Progenitor cell of endocrine pancreas (in vitro differentiated cells): Measurements from ENCODE around the gene RNF17. TPM values are rescaled to one million over a fixed set of nuclear protein-coding genes. Genes with fewer than 3 reads are reported as not detected.

ENCODE experiments used
- DNase-seq: peaks from one replicate; pipeline ENCODE4 v3.0.0; 2021; ENCODE audit warnings: low spot score; ENCODE audit not compliant: unreplicated experiment
- H3K27ac Mint-ChIP-seq: 2 replicates; pipeline ENCODE4 v1.8.0; 2021; ENCODE audit warnings: mild to moderate bottlenecking, moderate library complexity, mixed read lengths
- H3K27me3 Mint-ChIP-seq: 2 replicates; pipeline ENCODE4 v1.8.0; 2021; ENCODE audit warnings: mixed read lengths
- H3K36me3 Mint-ChIP-seq: 2 replicates; pipeline ENCODE4 v1.8.0; 2022; ENCODE audit warnings: mixed read lengths; ENCODE audit not compliant: insufficient read depth
- H3K4me1 Mint-ChIP-seq: 2 replicates; pipeline ENCODE4 v1.8.0; 2021; ENCODE audit warnings: low read depth, mixed read lengths
- H3K4me3 Mint-ChIP-seq: 2 replicates; pipeline ENCODE4 v1.8.0; 2021; ENCODE audit warnings: low read depth, mild to moderate bottlenecking, moderate library complexity, mixed read lengths
- H3K9me3 Mint-ChIP-seq: 2 replicates; pipeline ENCODE4 v1.8.0; 2021; ENCODE audit warnings: low read depth, mixed read lengths
- total RNA-seq: library from RNA; stranded (reverse); gene quantifications from 2 replicates; pipeline ENCODE4 v1.2.1, GENCODE V29; 2021
- TF ChIP-seq, protein P1 (sequence below): fragments of 200-600 bp; sonication (generic); IDR thresholded peaks from one replicate; pipeline ENCODE4 v1.5.0; 2021; ENCODE audit warnings: antibody characterized with exemption, mild to moderate bottlenecking; ENCODE audit not compliant: unreplicated experiment

Gene RNF17
- total RNA-seq, 1 donor from 2014 or later, result not detected

DNA sequence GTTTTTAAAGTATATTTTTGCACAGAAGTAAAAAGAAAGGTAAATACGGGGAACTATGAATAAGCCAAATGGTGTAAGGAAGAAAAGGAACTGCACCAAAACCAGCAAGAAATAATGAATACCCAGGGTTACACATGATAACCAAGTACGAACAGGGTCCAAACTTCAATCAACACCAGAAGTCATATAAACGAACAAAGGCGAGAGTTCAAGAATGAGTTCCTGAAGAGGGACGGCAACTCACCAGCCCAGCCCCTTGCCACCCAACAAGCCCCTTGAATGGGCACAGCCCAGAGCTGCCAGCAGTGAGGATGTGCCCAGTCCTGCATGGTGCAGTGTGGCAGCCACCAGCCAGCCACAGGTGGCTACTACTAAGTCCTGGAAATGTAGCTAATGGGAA, 132.1 kb downstream of the RNF17 start:
- Mint-ChIP-seq H3K27me3 (no peaks in the 10 kb centered on the region), H3K4me1 (no peaks in the 10 kb centered on the region), H3K27ac (no peak overlapping the region), H3K36me3 (peaks cover 26% of the 10 kb centered on the region), H3K9me3 (no peaks in the 10 kb centered on the region), H3K4me3 (no peak overlapping the region)
- DNase-seq, result no peak
- TF ChIP-seq, protein P1, sequence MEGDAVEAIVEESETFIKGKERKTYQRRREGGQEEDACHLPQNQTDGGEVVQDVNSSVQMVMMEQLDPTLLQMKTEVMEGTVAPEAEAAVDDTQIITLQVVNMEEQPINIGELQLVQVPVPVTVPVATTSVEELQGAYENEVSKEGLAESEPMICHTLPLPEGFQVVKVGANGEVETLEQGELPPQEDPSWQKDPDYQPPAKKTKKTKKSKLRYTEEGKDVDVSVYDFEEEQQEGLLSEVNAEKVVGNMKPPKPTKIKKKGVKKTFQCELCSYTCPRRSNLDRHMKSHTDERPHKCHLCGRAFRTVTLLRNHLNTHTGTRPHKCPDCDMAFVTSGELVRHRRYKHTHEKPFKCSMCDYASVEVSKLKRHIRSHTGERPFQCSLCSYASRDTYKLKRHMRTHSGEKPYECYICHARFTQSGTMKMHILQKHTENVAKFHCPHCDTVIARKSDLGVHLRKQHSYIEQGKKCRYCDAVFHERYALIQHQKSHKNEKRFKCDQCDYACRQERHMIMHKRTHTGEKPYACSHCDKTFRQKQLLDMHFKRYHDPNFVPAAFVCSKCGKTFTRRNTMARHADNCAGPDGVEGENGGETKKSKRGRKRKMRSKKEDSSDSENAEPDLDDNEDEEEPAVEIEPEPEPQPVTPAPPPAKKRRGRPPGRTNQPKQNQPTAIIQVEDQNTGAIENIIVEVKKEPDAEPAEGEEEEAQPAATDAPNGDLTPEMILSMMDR, result no peak

DNA sequence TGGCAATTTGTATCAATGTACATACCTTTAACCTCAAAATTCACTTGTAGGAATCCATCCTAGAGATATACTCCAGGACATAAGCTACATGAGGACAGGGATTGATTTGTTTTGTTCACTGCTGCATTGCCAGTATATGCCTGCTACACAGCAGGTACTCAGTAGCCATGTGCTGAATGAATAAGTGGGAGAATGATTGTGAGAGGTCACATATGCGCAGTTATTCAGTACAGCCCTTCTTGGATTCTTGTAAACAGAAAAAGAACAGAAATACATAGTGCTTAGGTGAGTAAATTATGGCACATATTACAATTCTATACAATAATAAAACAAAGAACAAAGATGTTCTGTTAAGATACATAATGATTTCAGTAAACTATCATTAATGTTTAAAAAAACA, 133.3 kb downstream of the RNF17 start:
- no peak overlapping the region for H3K27ac Mint-ChIP-seq
- no peak overlapping the region for H3K4me3 Mint-ChIP-seq
- H3K9me3 Mint-ChIP-seq, result no peaks in the 10 kb centered on the region
- no peaks in the 10 kb centered on the region for H3K4me1 Mint-ChIP-seq
- no peak for DNase-seq
- TF ChIP-seq, protein P1, result no peak
- H3K27me3 Mint-ChIP-seq, result no peaks in the 10 kb centered on the region
- peaks cover 22% of the 10 kb centered on the region for H3K36me3 Mint-ChIP-seq

DNA sequence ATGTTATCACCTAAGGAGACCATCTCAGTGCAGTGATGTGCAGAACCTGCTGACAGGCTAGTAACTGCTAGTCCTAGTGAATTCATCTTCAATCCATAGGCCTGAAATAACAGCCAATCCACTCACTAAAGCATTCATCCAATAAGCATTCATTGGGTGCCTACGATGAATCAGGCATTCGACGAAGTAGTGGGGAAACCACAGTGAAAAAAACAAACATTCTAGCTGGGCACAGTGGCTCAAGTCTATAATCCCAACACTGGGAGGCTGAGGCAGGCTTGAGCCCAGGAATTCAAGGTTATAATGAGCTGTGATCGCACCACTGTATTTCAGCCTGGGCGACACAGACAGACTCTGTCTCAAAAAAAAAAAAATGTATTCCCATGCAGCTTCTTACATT, 135.6 kb downstream of the RNF17 start:
- no peak overlapping the region for H3K27ac Mint-ChIP-seq
- H3K9me3 Mint-ChIP-seq, result no peaks in the 10 kb centered on the region

DNA sequence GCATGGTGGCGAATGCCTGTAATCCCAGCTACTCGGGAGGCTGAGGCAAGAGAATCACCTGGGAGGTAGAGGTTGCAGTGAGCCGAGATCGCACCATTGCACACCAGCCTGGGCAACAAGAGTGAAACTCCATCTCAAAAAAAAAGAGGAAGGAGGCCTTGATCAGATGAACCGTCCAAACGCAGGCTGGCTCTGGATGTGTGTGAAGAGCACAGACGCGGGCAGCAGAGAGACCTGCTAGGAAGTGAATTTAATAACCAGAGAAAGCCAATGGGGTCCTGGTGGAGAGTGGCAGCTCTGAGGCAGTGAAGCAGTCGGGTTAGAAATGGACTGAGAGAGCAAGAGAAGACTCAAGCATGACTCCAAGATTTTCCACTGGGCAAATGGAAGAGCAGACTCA, 136.5 kb downstream of the RNF17 start:
- Mint-ChIP-seq H3K27me3 (no peaks in the 10 kb centered on the region), H3K36me3 (peaks cover 18% of the 10 kb centered on the region), H3K4me3 (no peak overlapping the region), H3K4me1 (no peaks in the 10 kb centered on the region), H3K9me3 (no peaks in the 10 kb centered on the region), H3K27ac (no peak overlapping the region)
- DNase-seq, result no peak
- TF ChIP-seq, protein P1, result no peak

More for the DNA sequence above, 135.6 kb downstream of the RNF17 start:
- Mint-ChIP-seq H3K4me1 (no peaks in the 10 kb centered on the region), H3K27me3 (no peaks in the 10 kb centered on the region), H3K4me3 (no peak overlapping the region), H3K36me3 (peaks cover 12% of the 10 kb centered on the region)
- TF ChIP-seq, protein P1, result no peak
- no peak for DNase-seq

DNA sequence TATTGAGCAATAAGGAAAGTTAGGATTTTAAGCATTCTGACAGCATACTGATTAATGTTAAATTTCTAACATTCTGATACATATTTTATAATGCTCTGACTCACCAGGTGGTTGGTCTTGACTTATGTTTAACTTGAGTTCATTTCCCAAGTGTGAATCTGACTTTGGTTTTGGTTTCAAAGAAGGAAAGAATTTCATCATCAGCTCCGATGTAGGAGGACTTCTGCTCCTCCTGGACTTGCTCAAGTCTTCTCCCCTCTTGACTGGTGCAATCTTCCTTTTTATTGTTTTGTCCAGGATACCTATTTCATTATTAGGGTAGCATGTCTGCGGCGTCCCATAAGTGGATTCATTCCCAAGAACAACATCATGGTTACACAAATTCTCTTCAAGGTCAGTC, 141.3 kb downstream of the RNF17 start:
- no peaks in the 10 kb centered on the region for H3K4me1 Mint-ChIP-seq
- peaks cover 22% of the 10 kb centered on the region for H3K36me3 Mint-ChIP-seq
- DNase-seq, result no peak
- H3K27me3 Mint-ChIP-seq, result no peaks in the 10 kb centered on the region
- no peak overlapping the region for H3K27ac Mint-ChIP-seq
- TF ChIP-seq, protein P1, result no peak
- H3K4me3 Mint-ChIP-seq, result no peak overlapping the region
- no peaks in the 10 kb centered on the region for H3K9me3 Mint-ChIP-seq

DNA sequence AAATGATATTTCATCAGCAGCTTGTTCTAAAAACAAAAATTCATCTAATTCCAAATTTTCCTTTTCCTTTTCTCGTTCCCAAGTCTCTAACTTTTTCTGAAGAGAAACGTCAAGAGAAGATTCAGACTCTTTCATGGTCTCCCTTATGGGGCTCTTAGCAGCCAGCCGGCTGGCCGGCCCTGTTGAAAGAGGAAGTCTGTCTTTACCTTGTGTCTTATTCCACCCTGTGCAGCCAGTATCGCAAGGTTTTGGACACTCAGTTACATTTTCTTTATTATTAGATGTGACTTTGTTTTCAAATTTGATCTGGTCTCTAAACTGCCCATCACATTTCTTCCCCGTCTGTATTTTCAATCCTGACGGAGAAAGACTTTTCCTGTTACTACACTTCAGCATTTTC, 142.3 kb downstream of the RNF17 start:
- Mint-ChIP-seq H3K9me3 (no peaks in the 10 kb centered on the region), H3K36me3 (peaks cover 26% of the 10 kb centered on the region), H3K4me1 (no peaks in the 10 kb centered on the region), H3K27ac (no peak overlapping the region), H3K27me3 (no peaks in the 10 kb centered on the region), H3K4me3 (no peak overlapping the region)
- DNase-seq, result no peak
- TF ChIP-seq, protein P1, result no peak
